Vagina (tissue), 2 donors: ENCODE data around the gene PRSS53. TPM values are rescaled to one million over a fixed set of nuclear protein-coding genes. Genes with fewer than 3 reads are reported as not detected.

Source experiments
- DNase-seq, 2 donors: peaks; one replicate each; pipeline ENCODE4 v3.0.0-alpha.2; 2017; ENCODE audit errors: extremely low spot score in 2 of 2
- H3K27ac ChIP-seq: fragments of 200-600 bp; sonication (generic); one replicate; pipeline ENCODE4 v1.5.1; 2019
- H3K27me3 ChIP-seq: fragments of 200-600 bp; sonication (generic); one replicate; pipeline ENCODE4 v1.5.1; 2019
- H3K36me3 ChIP-seq, 2 donors: fragments of 200-600 bp; sonication (generic); one replicate each; pipeline ENCODE4 v1.5.1; 2017 to 2019
- H3K4me1 ChIP-seq: fragments of 200-600 bp; sonication (generic); one replicate; pipeline ENCODE4 v1.5.1; 2019
- H3K4me3 ChIP-seq, 2 donors: fragments of 200-600 bp; sonication (generic); 1 replicate in 1 of 2; 2 replicates in 1 of 2; pipeline ENCODE4 v1.5.1; 2016 to 2019
- H3K9me3 ChIP-seq: fragments of 200-600 bp; sonication (generic); one replicate; pipeline ENCODE4 v1.5.1; 2019
- POLR2A ChIP-seq, 2 donors: fragments of 450-650 bp; IDR thresholded peaks; one replicate each; pipeline ENCODE4 v1.6.1; 2017; ENCODE audit warnings: antibody characterized with exemption in 2 of 2, mild to moderate bottlenecking in 2 of 2, moderate library complexity in 2 of 2
- POLR2AphosphoS5 ChIP-seq, 2 donors: sonication (generic); formaldehyde crosslinking; IDR thresholded peaks; one replicate each; pipeline ENCODE4 v1.9.0; 2017; ENCODE audit warnings: antibody characterized with exemption in 2 of 2, mild to moderate bottlenecking in 2 of 2, low read depth in 1 of 2; ENCODE audit not compliant: insufficient read depth in 1 of 2
- intact Hi-C: fragments of 100-400 bp; cut with DNase I; formaldehyde crosslinking; loops from one replicate; pipeline ENCODE4 v1.15.1; 2023
- total RNA-seq: library from RNA; depleted of rRNA; stranded (reverse); fragments of >200 nt; gene quantifications from one replicate; pipeline ENCODE4 v1.2.3, GENCODE V29; 2016
- TF ChIP-seq, protein P1 (sequence below), 3 experiments: fragments of 450-650 bp in 2 of 3; fragments of 200-600 bp in 1 of 3; sonication (generic) in 1 of 3; IDR thresholded peaks; one replicate each; pipeline ENCODE4 v1.5.1; 2017 to 2019; ENCODE audit warnings: antibody characterized with exemption in 3 of 3, mild to moderate bottlenecking in 2 of 3, moderate library complexity in 2 of 3

Gene PRSS53
- total RNA-seq, 1 donor from 2014 or later = 2.0 TPM

GRCh38 chr16:31050280-31051030, 38.3 kb downstream of the PRSS53 start:
- no peak for DNase-seq
- TF ChIP-seq POLR2AphosphoS5 (IDR thresholded peaks at IDR 0.05; ENCODE audit: insufficient read depth in 1 of 2, low read depth in 1 of 2) (no peak), POLR2A (IDR thresholded peaks at IDR 0.05) (no peak)
- TF ChIP-seq, protein P1, sequence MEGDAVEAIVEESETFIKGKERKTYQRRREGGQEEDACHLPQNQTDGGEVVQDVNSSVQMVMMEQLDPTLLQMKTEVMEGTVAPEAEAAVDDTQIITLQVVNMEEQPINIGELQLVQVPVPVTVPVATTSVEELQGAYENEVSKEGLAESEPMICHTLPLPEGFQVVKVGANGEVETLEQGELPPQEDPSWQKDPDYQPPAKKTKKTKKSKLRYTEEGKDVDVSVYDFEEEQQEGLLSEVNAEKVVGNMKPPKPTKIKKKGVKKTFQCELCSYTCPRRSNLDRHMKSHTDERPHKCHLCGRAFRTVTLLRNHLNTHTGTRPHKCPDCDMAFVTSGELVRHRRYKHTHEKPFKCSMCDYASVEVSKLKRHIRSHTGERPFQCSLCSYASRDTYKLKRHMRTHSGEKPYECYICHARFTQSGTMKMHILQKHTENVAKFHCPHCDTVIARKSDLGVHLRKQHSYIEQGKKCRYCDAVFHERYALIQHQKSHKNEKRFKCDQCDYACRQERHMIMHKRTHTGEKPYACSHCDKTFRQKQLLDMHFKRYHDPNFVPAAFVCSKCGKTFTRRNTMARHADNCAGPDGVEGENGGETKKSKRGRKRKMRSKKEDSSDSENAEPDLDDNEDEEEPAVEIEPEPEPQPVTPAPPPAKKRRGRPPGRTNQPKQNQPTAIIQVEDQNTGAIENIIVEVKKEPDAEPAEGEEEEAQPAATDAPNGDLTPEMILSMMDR (IDR thresholded peaks at IDR 0.05) = no peak
- Histone ChIP-seq H3K36me3 (no peaks in the 10 kb centered on the region), H3K9me3 (no peaks in the 10 kb centered on the region), H3K4me1 (peaks cover 8% of the 10 kb centered on the region), H3K27ac (no peak overlapping the region), H3K27me3 (no peaks in the 10 kb centered on the region), H3K4me3 (no peak overlapping the region)
- intact Hi-C loops = no loop called here

DNA sequence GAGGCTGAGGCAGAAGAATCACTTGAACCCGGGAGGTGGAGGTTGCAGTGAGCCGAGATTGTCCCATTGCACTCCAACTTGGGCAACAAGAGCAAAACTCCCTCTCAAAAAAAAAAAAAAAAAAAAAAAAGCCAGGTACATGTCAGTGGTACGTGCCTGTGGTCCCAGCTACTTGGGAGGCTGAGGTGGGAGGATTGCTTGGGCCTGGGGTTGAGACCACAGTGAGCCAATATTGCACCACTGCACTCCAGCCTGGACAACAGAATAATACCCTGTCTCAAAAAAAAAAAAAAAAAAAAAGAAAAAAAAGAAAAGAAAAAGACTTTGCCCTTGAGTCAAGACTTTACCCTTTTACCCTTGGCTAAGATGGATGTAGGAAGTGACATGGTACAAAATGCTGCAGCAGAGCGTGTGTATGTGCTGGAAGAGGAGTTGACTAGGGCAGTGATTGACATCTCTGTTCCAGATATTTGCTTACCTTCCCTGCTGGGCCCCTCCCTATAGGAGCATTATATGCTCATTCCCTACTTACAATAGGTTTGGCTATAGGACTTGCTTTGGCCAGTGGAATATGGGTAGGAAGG, 44.8 kb downstream of the PRSS53 start:
- Histone ChIP-seq H3K36me3 (peaks cover 0 to 13% of the 10 kb centered on the region in 2 donors), H3K4me3 (no peak overlapping the region), H3K27ac (no peak overlapping the region), H3K27me3 (no peaks in the 10 kb centered on the region), H3K9me3 (no peaks in the 10 kb centered on the region), H3K4me1 (no peaks in the 10 kb centered on the region)
- intact Hi-C loops = no loop called here
- DNase-seq = no peak
- TF ChIP-seq POLR2AphosphoS5 (IDR thresholded peaks at IDR 0.05; ENCODE audit: insufficient read depth in 1 of 2, low read depth in 1 of 2) = no peak
- no peak for TF ChIP-seq POLR2A (IDR thresholded peaks at IDR 0.05)
- TF ChIP-seq, protein P1 (IDR thresholded peaks at IDR 0.05) = no peak

- intact Hi-C loops = no loop called here
- H3K27me3 ChIP-seq = no peaks in the 10 kb centered on the region
- no peak overlapping the region for H3K27ac ChIP-seq
- no peak overlapping the region for H3K4me3 ChIP-seq
- DNase-seq = no peak
- TF ChIP-seq POLR2A (IDR thresholded peaks at IDR 0.05) = no peak
- TF ChIP-seq, protein P1 (IDR thresholded peaks at IDR 0.05) = no peak
- no peak for TF ChIP-seq POLR2AphosphoS5 (IDR thresholded peaks at IDR 0.05; ENCODE audit: insufficient read depth in 1 of 2, low read depth in 1 of 2)
- H3K36me3 ChIP-seq = peaks cover 0 to 19% of the 10 kb centered on the region in 2 donors
- no peaks in the 10 kb centered on the region for H3K9me3 ChIP-seq
- no peaks in the 10 kb centered on the region for H3K4me1 ChIP-seq
Measured at GRCh38 chr16:31043352-31043751, 45.4 kb downstream of the PRSS53 start.

- no peak overlapping the region for H3K27ac ChIP-seq
- no peak overlapping the region for H3K4me3 ChIP-seq
- no peaks in the 10 kb centered on the region for H3K9me3 ChIP-seq
- no peaks in the 10 kb centered on the region for H3K4me1 ChIP-seq
- no peaks in the 10 kb centered on the region for H3K27me3 ChIP-seq
- no peak for DNase-seq
- H3K36me3 ChIP-seq = peaks cover 0 to 24% of the 10 kb centered on the region in 2 donors
- intact Hi-C loops = no loop called here
- TF ChIP-seq POLR2AphosphoS5 (IDR thresholded peaks at IDR 0.05; ENCODE audit: insufficient read depth in 1 of 2, low read depth in 1 of 2) (no peak), POLR2A (IDR thresholded peaks at IDR 0.05) (no peak)
- TF ChIP-seq, protein P1 (IDR thresholded peaks at IDR 0.05) = no peak
Measured at GRCh38 chr16:31042866-31043265, 45.9 kb downstream of the PRSS53 start.

DNA sequence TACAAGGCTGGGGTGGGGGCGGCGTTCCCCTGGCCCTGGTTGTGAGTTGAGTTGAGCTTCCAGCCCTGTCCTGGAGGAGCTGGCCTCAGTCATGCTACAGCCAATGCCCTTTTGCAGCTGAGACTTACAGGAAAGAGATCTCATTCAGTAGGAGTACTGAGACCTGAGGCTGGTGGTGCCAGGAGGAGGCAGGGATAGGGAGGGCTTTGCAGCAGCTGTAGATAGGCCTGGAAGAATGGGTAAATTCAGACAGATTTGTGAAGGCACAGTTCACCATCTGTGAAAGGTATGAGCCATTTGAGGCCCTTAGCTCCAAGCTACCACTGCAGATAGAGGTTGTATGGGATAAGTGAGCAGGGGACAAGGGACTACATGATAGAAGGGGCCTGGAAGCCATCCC, 49.8 kb downstream of the PRSS53 start:
- Histone ChIP-seq H3K27me3 (no peaks in the 10 kb centered on the region), H3K4me3 (no peak overlapping the region), H3K27ac (no peak overlapping the region), H3K9me3 (no peaks in the 10 kb centered on the region), H3K36me3 (peaks cover 0 to 40% of the 10 kb centered on the region in 2 donors), H3K4me1 (peaks cover 15% of the 10 kb centered on the region)
- TF ChIP-seq POLR2A (IDR thresholded peaks at IDR 0.05) (no peak), POLR2AphosphoS5 (IDR thresholded peaks at IDR 0.05; ENCODE audit: insufficient read depth in 1 of 2, low read depth in 1 of 2) (no peak)
- TF ChIP-seq, protein P1 (IDR thresholded peaks at IDR 0.05) = no peak
- DNase-seq = no peak
- intact Hi-C loops = no loop called here
